Esophagus muscularis mucosa (tissue), 4 donors: ENCODE results near the gene SMC6. TPM values are rescaled to one million over a fixed set of nuclear protein-coding genes. Genes with fewer than 3 reads are reported as not detected.

ENCODE experiments used
- DNase-seq: peaks from one replicate; pipeline ENCODE4 v3.0.0-alpha.2; 2017; ENCODE audit errors: extremely low spot score
- H3K27ac ChIP-seq, 4 donors: fragments of 200-600 bp; sonication (generic); replicated peaks in 1 of 4; 1 replicate in 3 of 4; 2 replicates in 1 of 4; pipeline ENCODE4 v1.5.1; 2016 to 2019; ENCODE audit warnings: mild to moderate bottlenecking in 1 of 4
- H3K27me3 ChIP-seq, 4 donors: fragments of 200-600 bp; sonication (generic); one replicate each; pipeline versions ENCODE4 v1.5.1 to v1.6.0; 2016 to 2019
- H3K36me3 ChIP-seq, 4 donors: fragments of 200-600 bp; sonication (generic); one replicate each; pipeline ENCODE4 v1.5.1; 2016 to 2019
- H3K4me1 ChIP-seq, 4 donors: fragments of 200-600 bp; sonication (generic); one replicate each; pipeline ENCODE4 v1.5.1; 2016 to 2019
- H3K4me3 ChIP-seq, 4 donors: fragments of 200-600 bp; sonication (generic); 1 replicate in 2 of 4; 2 replicates in 2 of 4; pipeline ENCODE4 v1.5.1; 2016 to 2019; ENCODE audit warnings: mild to moderate bottlenecking in 4 of 4, moderate library complexity in 1 of 4
- H3K9me3 ChIP-seq, 4 donors: fragments of 200-600 bp; sonication (generic); 1 replicate in 3 of 4; 2 replicates in 1 of 4; pipeline ENCODE4 v1.5.1; 2016 to 2019
- EP300 ChIP-seq: sonication (generic); formaldehyde crosslinking; IDR thresholded peaks from one replicate; pipeline ENCODE4 v1.6.1; 2017; ENCODE audit warnings: antibody characterized with exemption
- POLR2A ChIP-seq: fragments of 450-650 bp; IDR thresholded peaks from one replicate; pipeline ENCODE4 v1.6.1; 2017; ENCODE audit warnings: antibody characterized with exemption, moderate library complexity, mild to moderate bottlenecking, low read depth
- POLR2AphosphoS5 ChIP-seq, 2 donors: sonication (generic); formaldehyde crosslinking; IDR thresholded peaks; one replicate each; pipeline ENCODE4 v1.6.1; 2017; ENCODE audit warnings: antibody characterized with exemption in 2 of 2
- WGBS: methylation state at CpG from one replicate; pipeline ENCODE4 v1.1.5; 2018; 5-methylcytosine and 5-hydroxymethylcytosine counted together
- intact Hi-C: fragments of 100-400 bp; cut with DNase I; formaldehyde crosslinking; loops from one replicate; pipeline ENCODE4 v1.15.1; 2023
- total RNA-seq, 4 donors: library from RNA; depleted of rRNA; stranded (reverse); fragments of >200 nt; gene quantifications; one replicate each; pipeline versions ENCODE4 v1.1.0 to v1.2.1, GENCODE V29; 2016
- TF ChIP-seq, protein P1 (sequence below), 3 experiments: fragments of 200-600 bp in 2 of 3; fragments of 450-650 bp in 1 of 3; sonication (generic) in 2 of 3; IDR thresholded peaks; one replicate each; pipeline ENCODE4 v1.5.1; 2017 to 2019; ENCODE audit warnings: antibody characterized with exemption in 3 of 3, mild to moderate bottlenecking in 2 of 3, moderate library complexity in 1 of 3

The SMC6 gene
- total RNA-seq, 4 donors from 2014 or later, result 8.1 to 11.1 (median 9.7) TPM

DNA sequence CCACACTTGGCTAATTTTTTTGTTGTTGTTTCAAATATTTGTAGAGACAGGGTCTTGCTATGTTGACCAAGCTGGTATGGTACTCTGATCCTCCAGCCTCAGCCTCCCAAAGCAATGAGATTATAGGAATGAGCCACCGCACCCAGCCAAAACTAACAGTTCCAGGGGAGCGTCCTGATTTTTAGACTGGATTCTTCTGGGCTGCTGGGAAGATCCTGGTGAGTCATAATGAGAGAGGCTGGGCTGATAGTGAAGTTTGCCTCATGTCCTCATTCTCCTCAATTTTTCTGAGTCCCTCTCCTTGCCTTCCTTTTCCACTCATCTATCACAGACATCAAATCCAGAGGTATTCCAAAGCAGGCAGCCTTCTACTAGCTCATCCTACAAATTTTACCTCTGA lies 131.8 kb downstream of the SMC6 start:
- Histone ChIP-seq H3K9me3 (no peaks in the 10 kb centered on the region), H3K4me1 (peaks cover 13 to 20% (median 18%) of the 10 kb centered on the region in 4 donors), H3K4me3 (no peak overlapping the region), H3K36me3 (no peaks in the 10 kb centered on the region), H3K27ac (no peak overlapping the region), H3K27me3 (no peaks in the 10 kb centered on the region)
- no peak for DNase-seq
- TF ChIP-seq POLR2AphosphoS5 (IDR thresholded peaks at IDR 0.05), result no peak
- TF ChIP-seq EP300, result no peak
- TF ChIP-seq POLR2A, result no peak
- intact Hi-C loops, result no loop called here
- WGBS, result 71% methylated on average over 2 of the region's 2 CpGs

DNA sequence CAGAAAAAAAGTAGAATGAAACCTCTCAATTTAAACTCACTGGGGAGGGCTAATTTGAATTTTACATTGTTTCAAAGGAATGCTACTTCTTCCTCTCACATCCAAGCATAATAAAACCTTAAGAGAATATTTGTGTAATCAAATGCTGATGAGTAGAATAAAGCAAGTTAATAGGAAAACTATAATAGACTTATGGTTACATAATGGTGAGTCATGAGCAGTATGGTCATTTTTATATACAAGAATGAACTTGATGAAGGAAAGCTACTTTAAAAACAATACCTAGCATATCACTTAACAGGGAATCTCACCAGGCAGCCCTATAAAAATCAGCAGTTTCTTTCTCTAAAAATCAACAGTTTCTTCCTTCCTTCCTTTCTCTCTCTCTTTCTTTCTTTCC lies 132.8 kb downstream of the SMC6 start:
- Histone ChIP-seq H3K9me3 (no peaks in the 10 kb centered on the region), H3K4me3 (no peak overlapping the region), H3K27ac (no peak overlapping the region), H3K27me3 (no peaks in the 10 kb centered on the region), H3K36me3 (no peaks in the 10 kb centered on the region), H3K4me1 (peaks cover 13 to 23% (median 19%) of the 10 kb centered on the region in 4 donors)
- no peak for DNase-seq
- TF ChIP-seq POLR2AphosphoS5 (IDR thresholded peaks at IDR 0.05) (no peak), EP300 (no peak)
- intact Hi-C loops, result no loop called here

DNA sequence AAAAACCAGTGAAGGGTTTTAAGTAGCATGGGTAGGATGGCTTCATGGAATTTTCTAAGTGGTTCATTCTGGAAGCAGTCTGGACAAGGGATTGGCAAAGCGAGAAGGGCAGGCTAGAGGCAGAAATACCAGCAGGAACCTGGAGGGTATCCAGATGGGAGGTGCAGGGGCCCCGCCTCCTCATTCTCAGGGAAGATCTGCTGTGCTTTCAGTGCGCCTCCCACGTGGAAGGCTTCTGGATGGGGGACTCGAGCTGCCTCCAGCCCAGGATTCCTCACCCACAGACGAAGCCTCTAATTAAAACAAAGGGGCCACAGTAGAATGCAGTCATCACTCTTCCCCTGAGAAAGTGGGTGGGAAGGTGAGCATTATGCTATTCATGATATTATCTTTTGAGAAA lies 133.3 kb downstream of the SMC6 start:
- intact Hi-C loops, result no loop called here
- H3K9me3 ChIP-seq, result no peaks in the 10 kb centered on the region
- TF ChIP-seq, protein P1, sequence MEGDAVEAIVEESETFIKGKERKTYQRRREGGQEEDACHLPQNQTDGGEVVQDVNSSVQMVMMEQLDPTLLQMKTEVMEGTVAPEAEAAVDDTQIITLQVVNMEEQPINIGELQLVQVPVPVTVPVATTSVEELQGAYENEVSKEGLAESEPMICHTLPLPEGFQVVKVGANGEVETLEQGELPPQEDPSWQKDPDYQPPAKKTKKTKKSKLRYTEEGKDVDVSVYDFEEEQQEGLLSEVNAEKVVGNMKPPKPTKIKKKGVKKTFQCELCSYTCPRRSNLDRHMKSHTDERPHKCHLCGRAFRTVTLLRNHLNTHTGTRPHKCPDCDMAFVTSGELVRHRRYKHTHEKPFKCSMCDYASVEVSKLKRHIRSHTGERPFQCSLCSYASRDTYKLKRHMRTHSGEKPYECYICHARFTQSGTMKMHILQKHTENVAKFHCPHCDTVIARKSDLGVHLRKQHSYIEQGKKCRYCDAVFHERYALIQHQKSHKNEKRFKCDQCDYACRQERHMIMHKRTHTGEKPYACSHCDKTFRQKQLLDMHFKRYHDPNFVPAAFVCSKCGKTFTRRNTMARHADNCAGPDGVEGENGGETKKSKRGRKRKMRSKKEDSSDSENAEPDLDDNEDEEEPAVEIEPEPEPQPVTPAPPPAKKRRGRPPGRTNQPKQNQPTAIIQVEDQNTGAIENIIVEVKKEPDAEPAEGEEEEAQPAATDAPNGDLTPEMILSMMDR (IDR thresholded peaks at IDR 0.05), result no peak
- TF ChIP-seq EP300 (no peak), POLR2A (no peak), POLR2AphosphoS5 (IDR thresholded peaks at IDR 0.05) (no peak)
- H3K36me3 ChIP-seq, result no peaks in the 10 kb centered on the region
- H3K27me3 ChIP-seq, result no peaks in the 10 kb centered on the region
- no peak overlapping the region for H3K4me3 ChIP-seq
- peaks cover 13 to 29% (median 24%) of the 10 kb centered on the region in 4 donors for H3K4me1 ChIP-seq
- peak overlapping the region in 1 of 4 donors; percentile 36 for H3K27ac ChIP-seq
- WGBS, result 51% methylated on average over 4 of the region's 6 CpGs
- no peak for DNase-seq

DNA sequence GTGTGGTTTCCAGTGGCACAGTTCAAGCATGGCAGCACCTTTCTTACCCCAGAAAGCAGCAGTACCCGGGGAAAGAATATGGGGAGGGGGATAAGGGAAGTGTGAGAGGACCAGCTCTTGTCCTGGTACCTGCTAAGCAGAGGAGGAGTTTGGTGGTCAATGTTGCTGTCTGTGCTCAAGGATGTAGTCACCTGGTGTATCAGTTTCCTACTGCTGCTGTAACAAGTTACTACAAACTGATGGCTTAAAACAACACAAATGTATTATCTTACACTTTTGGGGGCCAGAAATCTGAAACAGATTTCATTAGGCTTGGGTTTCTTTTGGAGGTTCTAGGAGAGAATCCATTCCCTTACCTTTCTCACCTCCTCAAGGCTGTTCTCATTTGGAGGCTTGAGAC lies 135.7 kb downstream of the SMC6 start:
- no peak for DNase-seq
- peaks cover 13 to 33% (median 26%) of the 10 kb centered on the region in 4 donors for H3K4me1 ChIP-seq
- H3K27me3 ChIP-seq, result no peaks in the 10 kb centered on the region
- TF ChIP-seq, protein P1 (IDR thresholded peaks at IDR 0.05), result no peak
- TF ChIP-seq POLR2AphosphoS5 (IDR thresholded peaks at IDR 0.05) (no peak), POLR2A (no peak), EP300 (no peak)
- intact Hi-C loops, result no loop called here
- 73% methylated on average over 1 of the region's 1 CpG for WGBS
- H3K9me3 ChIP-seq, result no peaks in the 10 kb centered on the region
- no peak overlapping the region for H3K4me3 ChIP-seq
- no peak overlapping the region for H3K27ac ChIP-seq
- no peaks in the 10 kb centered on the region for H3K36me3 ChIP-seq

DNA sequence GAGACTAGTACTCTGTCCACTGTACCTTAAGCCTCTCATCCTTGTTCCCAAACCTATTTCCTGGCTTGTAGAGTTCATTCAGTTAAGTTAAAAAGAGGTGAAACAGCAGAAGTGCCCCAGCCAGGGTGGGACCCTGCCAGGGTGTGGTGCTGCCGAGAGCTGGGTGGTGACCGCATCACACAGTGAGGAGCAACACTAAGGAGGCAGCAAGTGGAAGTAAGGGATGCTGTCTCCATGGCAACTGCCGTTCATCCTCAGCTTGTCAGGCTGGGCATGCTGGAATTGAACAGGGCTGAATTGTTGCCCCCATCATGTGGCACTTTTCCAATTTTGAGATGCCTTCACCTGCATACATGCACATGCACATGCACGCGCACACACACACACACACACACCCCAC lies 136.1 kb downstream of the SMC6 start:
- DNase-seq, result no peak
- Histone ChIP-seq H3K27me3 (no peaks in the 10 kb centered on the region), H3K4me1 (peaks cover 13 to 33% (median 26%) of the 10 kb centered on the region in 4 donors), H3K36me3 (no peaks in the 10 kb centered on the region), H3K27ac (no peak overlapping the region), H3K4me3 (no peak overlapping the region), H3K9me3 (no peaks in the 10 kb centered on the region)
- no peak for TF ChIP-seq POLR2A
- TF ChIP-seq POLR2AphosphoS5 (IDR thresholded peaks at IDR 0.05), result no peak
- TF ChIP-seq, protein P1 (IDR thresholded peaks at IDR 0.05), result no peak
- no peak for TF ChIP-seq EP300
- WGBS, result 100% methylated on average over 5 of the region's 5 CpGs
- intact Hi-C loops, result no loop called here

DNA sequence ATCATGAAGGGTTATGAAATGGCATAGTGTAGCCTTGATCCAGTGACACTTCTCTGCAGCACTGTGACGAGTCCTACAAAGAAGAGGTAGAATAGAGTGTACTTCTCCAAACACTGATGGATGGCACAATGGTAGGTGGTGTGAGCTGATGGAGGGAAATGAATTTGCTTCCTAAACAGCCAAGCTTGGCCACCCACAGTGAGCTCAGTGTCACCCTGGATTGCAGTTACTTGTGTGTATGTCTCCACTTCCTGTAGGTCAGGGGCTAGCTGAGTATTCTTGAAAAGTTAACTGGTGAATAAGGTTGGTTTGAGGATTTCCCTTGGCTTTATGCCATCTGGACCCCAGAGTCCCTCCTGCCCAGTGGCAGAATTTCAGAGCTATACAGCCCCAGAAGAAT lies 137.2 kb downstream of the SMC6 start:
- WGBS, result 100% methylated on average over 1 of the region's 1 CpG
- no peaks in the 10 kb centered on the region for H3K36me3 ChIP-seq
- intact Hi-C loops, result no loop called here

More for the DNA sequence above, 137.2 kb downstream of the SMC6 start:
- no peak for TF ChIP-seq POLR2AphosphoS5 (IDR thresholded peaks at IDR 0.05)
- TF ChIP-seq POLR2A, result no peak
- no peak for TF ChIP-seq EP300
- TF ChIP-seq, protein P1 (IDR thresholded peaks at IDR 0.05), result no peak
- Histone ChIP-seq H3K27ac (no peak overlapping the region), H3K9me3 (no peaks in the 10 kb centered on the region), H3K4me3 (no peak overlapping the region), H3K4me1 (peaks cover 13 to 29% (median 23%) of the 10 kb centered on the region in 4 donors), H3K27me3 (no peaks in the 10 kb centered on the region)
- DNase-seq, result no peak
